Neural cell (in vitro differentiated cells): ENCODE data around the gene C1QTNF1.

Experiments
- CTCF ChIP-seq: fragments of 450-650 bp; IDR thresholded peaks from 2 replicates; pipeline ENCODE4 v1.5.1; 2014; ENCODE audit warnings: antibody characterized with exemption, mild to moderate bottlenecking, moderate library complexity; ENCODE audit not compliant: poor library complexity, severe bottlenecking
- MXI1 ChIP-seq: fragments of 450-650 bp; conservative IDR thresholded peaks from 2 replicates; pipeline ENCODE4 v1.6.1; 2014; ENCODE audit warnings: antibody characterized with exemption, mild to moderate bottlenecking; ENCODE audit not compliant: poor library complexity, severe bottlenecking
- POLR2AphosphoS5 ChIP-seq: IDR thresholded peaks from 2 replicates; pipeline ENCODE4 v1.6.1; 2012
- REST ChIP-seq: IDR thresholded peaks from 2 replicates; pipeline ENCODE4 v1.6.1; 2012; ENCODE audit warnings: borderline replicate concordance

GRCh38 chr17:78977997-78978973, 45.7 kb upstream of the C1QTNF1 start:
- TF ChIP-seq CTCF (no peak), REST (no peak), POLR2AphosphoS5 (no peak), MXI1 (no peak)
